NCI-H1694 treated with DMSO at 0.1 percent for 48 hours (cell line): Measurements from ENCODE around the gene FAM53C.
"Not testable (repeated sequence)": the region's sequence is repeated elsewhere in the genome, so short reads cannot be mapped to it uniquely, and the experiment has no call there.

Experiments used
- DNase-seq: peaks from one replicate; lab custom pipeline; 2025; lab: John Stamatoyannopoulos, UW

The FAM53C gene

DNA sequence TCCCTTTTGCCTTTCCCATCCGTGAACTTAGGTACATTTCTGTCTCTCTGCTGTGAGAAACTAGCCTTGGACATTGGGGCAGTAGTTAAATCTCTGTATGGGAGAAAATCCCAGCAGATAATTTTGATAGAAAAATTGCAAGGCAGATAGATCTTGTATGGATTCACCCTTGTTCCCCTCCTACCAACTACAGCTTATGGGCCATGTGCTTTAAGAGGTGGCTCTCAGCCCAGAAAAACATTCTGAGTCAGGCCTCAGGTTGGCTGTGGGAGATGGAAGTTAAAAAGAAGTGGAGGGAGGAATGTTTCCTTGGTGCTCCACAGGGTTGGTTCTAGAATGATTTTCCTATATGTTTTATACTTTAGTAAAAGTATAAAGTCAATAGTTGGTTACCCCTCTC is 13.0 kb downstream of the FAM53C start:
- DNase-seq: no peak

DNA sequence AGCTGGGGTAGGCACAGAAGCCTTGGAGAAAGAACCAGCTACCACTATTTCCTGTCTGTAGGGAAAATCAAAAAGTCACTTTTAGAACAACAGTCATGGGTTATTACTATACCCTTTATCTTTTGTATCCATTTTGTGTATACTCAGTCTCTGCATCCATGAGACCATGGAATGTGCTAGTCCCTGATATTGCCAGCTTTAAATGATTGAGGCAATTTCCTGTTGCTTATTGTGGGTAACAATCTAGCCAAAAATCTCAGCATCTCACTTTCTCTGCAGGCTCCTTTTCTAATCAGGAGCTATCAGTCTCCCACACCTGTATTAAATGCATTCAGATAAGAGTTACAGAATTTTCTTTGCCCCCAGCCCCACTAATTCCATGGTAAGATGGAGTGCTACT is 13.5 kb downstream of the FAM53C start:
- no peak for DNase-seq

DNA sequence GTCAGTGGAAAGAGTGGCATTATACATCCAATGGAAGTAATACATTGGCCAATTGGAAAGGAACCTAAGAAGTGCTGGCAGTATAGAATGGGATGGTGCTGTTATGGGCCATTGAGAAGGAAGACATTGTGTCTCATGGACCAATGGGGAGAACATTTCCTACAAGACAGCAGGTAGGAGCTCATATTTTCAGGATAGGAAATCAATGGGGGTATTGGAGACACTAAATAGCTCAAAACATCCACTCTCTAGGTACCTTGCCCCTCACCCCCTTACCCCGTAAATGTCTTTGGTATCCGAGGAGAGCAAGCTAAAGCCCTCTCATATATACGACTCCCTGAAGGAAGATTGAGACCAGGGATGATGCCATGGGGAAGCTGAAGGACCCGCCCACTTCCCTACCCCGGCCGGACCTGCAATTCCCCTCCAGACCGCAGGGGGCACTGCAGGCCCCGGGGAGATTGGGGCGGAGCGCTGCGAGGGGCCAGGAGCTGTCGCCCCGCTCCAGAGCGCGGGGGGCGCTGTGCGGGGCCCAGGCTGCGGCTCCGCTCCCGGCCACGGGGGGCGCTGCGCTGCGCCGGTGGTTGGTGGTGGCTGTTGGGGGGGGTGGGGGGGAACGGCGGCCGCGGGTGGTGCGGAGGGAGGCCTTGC is 14.1 kb downstream of the FAM53C start, which contains the start of gene KDM3B:
KDM3B (plus strand) TSS at position 615 of the 651 bp plus-strand sequence. CDS start 111 bp downstream, outside the sequence.
- DNase-seq: peak; percentile 47

DNA sequence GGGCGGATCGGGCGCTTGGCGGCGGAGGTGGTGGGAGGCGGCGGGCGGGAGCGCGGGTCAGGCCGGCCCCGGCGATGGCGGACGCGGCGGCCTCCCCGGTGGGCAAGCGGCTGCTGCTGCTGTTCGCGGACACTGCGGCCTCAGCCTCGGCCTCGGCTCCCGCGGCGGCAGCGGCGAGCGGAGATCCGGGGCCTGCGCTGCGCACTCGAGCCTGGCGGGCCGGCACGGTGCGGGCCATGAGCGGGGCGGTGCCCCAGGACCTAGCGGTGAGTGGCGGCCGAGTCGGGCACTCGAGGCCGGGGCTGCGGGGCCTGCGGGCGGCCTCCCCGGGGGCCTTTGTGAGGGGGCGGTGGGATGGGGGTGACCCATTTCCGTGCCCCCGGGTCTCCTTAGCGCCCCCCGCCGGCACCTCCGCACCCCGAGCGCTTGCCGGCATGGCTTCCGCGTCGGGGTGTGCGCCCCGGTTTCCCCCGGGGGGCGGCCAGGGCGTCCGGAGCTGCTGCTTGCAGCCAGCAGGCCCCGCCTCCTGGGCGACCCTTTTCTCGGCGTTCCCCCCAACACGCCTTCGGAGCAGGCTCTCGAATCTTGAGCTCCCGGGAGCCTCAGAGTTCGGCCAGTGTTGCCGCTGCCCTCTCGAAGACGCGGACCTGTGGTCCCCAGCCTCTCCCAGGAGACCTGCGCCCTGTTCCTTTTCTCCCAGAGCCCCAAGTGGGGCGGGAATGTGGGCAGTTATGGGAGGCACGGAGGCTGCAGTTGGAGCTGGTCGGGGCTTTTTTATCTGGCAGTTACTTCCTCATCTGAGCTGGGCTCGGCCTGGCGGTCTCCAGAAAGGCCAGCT is 14.9 kb downstream of the FAM53C start:
- no peak for DNase-seq

DNA sequence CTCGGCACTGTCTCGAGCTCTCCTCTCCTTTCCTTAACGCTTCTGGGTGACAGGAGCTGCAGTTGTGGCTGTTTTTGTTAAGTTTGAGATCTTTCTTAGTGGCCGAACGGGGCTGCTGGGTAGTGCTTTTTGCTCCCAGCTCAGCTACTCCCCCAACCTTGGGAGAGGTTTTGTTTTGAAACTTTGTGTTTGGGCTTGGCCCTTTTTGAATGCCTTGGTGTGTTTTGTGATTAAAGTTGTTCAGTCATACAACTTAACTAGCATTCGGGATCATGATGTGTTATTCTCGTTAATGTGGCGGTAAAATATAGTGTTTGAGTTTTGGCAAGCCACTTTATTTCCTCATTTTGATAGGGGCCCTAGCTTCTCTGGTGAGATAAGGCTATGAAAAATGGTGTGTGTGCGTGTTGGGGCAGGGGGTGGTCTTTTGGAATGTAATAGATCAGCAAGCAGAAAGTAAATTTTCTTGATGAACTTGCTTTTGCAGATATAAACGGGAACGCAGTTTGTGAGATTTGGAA is 15.6 kb downstream of the FAM53C start:
- no peak for DNase-seq

DNA sequence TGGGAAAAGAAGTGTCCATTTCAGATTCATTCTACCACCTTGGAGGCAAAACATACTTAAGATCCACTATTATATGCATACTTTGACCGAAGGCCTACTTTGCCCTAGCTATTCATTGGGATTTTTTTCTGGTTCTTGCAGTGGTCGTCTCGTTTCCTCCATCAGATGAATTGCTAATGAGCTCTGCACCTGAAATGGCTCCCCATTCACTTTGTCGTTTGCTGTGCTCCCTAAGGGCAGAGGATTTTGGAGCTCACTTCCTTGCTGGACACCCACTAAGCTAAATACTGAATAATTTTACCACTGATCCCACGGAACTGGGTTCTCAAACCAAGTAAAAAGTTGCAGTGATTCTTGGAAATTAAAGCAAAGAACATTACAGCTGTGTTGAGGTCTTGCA is 16.3 kb downstream of the FAM53C start:
- DNase-seq: no peak

DNA sequence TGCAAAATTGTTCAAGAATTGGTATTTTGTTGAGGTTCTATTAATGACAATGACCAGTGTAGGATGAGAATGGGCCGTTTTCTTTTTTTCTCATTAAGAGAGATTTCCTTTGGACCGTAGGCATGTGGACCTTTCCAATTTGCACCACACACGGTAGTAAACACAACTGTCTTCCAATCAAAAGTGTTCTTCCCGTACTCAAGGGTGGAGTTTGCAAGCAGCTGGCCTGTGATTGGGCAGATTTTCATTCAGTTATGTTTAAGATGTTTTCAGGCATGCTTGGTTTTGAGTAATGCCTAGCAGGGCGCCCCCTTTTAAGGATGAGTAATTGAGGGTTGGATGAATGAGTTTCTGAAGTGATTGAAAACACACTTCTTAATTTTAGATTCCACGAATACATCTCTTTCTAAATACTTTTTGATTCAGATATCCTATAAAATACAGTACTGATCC is 16.9 kb downstream of the FAM53C start:
- no peak for DNase-seq

DNA sequence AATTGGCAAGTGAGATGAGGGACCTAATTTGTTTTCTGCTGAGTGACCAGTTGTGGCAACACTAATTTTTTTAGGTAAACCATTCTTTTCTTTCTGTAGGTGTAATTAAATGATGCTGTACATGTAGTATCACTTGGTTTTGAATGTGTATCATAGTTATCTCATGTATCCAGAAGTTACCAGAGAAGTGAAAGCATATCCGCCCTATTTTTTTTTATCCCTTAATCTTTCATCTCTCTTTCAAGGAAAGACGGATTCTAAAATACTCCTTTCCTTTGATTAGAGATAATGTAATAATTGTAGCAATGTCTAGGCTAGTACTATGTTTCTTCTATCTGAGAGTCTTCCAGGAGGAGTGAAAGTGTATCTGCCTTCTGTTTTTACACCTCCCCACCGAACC is 21.6 kb downstream of the FAM53C start:
- DNase-seq: no peak

DNA sequence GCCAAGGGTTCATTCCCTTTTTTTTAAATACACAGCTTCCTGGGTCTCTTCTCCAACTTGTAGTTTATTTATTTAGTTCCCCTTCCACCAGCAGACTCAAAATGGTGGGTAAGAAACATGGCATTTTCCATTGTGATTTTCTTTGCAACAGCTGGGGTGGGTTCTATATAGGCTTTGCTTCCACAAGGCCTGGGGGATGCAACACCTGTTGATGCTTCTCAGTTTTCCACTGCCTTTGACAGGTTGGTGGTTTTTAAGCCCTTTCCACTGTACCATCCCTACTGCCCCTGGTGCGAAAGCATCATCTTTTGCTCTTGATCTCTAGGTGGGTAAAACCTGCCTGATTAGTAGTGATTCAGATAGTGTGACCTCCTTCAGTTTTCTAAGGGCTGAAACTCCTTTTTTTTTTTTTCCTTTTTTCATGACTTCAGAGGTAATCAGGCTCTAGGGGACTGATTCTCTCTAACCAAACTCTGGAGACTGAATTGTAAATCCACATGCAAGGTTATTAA is 22.9 kb downstream of the FAM53C start:
- no peak for DNase-seq

DNA sequence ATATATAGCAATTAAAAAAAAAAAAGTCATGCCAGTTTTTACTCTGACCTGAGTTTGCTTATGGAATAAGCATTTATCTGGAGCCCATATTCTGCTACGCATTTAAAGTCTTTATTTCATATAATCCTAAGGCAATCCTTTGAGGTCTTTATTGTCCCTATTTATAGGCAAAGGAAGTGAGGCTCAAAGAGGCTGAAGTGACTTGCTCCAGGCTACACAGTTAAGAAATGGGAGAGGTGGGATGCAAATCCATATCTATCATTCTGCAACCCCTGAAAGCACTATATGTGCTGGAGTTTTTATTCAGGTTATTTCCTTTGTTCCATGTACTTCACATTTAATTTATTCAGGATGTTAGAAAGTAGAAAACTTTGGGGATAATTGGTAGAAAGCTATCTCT is 26.5 kb downstream of the FAM53C start:
- DNase-seq: no peak

DNA sequence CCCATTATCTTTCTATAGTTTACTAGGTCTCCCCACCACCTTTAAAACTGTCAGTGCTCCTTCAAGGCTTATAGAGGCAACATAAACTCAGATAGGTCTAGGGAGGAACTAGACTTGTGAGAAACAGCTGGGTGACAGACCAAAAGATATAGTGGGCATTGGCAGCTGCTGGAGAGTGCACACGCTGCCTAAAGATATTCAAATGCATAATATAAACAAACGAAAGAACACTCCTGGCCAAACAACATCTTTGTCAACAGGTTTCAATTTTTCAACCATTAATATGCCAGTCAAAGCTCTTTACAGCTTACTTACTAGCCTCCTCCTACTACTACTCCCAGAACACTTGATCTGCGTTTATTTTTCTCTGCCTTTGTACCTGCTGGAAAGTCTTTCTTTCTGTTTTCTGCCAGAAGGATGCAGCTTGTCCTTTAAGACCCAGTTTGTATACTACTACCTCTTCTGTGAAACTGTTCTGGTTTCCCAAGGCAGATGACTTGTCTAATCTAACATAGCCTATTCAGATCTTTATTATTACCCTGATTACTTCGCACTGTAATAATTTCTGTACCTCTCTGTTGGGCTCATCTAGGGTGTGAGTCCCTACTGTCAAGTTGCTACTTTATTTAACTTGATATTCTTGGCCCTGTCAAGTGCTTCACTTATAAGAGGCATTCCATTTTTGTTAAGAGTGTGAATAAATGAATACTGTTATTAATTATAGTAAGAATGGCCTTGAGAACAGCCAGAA is 28.7 kb downstream of the FAM53C start:
- no peak for DNase-seq

DNA sequence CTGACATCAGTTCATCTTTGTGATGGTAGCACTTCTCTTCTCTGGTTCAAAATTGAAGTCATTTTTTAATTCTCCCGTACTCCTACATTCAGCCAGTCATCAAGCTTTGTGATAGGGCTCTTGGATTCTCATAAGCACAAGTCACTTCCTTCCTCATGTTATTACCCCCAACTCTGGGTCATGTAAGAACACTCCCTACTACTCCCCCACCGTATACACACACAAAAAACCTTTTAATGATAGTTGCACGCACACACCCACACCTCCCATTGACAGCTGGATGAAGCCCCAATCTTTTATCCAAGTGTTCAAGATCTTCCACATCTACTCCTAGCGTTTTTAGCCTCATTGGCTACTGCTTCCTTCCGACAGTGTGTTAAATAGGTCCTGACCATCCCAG is 31.2 kb downstream of the FAM53C start:
- no peak for DNase-seq

DNA sequence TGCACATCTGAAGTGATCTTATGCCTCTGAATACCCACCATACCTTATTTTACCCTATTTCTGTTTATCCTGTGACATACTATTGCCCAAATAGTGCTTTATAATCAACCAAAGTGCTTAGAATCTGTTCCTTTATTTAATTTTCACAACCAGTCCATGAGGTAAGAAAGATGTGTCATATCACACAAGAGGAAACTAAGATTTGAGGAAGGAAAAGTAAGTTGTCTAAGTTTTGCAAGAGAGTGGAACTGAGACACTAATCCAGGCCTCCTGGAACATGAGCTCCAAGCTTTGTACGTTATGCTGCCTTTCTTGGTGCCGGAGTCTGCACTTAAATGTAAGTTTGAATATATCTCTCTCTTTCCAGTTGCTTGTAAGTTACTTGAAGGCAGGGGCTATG is 31.6 kb downstream of the FAM53C start:
- DNase-seq: no peak

DNA sequence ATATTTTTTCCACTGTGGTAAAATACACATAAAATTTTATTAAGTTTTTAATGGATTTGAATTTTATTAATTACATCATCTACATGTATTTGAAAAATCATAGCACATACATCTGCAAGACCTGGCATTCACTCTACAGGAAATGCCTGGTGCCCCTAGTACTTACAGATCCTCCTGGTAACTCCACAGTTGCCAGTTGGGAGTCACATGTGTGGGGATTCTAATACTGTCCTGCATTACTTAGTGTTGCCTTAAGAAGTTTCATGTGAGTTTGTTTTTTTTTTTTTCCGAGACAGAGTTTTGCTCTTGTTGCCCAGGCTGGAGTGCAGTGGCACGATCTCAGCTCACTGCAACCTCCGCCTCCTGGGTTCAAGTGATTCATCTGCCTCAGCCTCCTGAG is 32.5 kb downstream of the FAM53C start:
- DNase-seq: no peak

DNA sequence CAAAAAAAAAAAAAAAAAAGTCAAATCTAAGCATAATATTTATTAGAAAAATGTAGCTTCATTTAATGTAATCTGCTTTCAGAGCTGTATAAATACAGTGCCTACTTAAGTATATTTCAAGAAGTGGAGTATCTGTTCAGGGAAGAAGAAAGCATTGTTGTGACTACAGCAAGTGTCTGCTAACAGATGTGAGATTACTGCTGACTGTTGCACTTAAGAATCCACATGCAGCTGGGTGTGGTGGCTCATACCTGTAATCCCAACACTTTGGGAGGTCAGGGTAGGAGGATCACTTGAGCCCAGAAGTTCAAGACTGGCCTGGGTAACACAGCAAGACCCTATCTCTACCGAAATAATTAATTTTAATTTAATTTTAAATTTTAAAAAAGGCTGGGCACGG is 33.4 kb downstream of the FAM53C start:
- no peak for DNase-seq

DNA sequence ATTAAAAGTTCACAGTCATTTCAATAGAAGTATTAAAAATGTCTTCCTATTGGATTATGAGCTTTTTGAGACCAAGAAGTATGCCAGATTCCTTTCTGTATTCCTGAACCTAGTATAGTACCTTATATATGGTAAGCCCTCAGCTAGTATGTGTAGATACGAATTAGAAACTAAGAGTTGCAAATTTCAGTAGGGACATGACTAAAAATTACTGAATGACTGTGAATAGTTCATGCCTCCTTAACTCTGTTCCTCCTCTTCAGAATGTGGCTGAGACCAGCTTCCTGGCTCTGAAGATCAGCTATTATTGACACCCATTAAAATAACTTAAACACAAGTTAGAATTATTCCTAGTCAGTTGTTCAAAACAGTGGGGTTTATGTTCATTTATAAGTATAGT is 34.2 kb downstream of the FAM53C start:
- DNase-seq: no peak

DNA sequence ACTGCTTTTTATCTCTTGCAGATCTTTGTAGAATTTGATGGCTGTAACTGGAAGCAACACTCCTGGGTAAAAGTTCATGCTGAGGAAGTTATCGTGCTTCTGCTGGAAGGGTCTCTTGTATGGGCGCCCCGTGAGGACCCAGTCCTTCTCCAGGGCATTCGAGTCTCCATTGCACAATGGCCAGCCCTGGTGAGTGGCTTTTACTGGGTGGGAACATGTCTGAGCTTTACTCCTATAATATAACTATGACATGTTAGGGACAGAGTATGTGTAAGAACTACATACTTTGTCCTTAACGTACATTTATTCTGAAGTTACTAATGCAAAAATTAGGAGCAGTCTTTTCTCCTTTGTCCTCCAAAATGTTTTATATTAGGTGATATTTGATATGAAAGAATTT is 34.6 kb downstream of the FAM53C start:
- DNase-seq: no peak

DNA sequence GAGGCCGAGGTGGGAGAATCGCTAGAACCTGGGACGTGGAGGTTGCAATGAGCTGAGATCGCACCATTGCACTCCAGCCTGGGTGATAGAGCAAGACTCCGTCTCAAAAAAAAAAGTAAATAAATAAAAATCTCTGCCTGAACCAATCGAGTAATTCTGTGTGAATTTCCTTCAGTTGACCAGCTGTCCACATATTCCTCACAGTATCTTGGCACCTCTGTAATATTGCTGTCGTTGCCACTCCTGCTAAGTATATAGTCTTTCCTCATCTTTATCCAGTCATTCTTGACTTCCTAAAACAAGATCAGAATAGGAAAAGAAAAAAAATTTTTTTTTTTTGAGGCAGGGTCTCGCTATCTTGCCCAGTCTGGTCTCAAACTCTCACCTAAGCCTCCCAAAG is 44.3 kb downstream of the FAM53C start:
- DNase-seq: no peak

DNA sequence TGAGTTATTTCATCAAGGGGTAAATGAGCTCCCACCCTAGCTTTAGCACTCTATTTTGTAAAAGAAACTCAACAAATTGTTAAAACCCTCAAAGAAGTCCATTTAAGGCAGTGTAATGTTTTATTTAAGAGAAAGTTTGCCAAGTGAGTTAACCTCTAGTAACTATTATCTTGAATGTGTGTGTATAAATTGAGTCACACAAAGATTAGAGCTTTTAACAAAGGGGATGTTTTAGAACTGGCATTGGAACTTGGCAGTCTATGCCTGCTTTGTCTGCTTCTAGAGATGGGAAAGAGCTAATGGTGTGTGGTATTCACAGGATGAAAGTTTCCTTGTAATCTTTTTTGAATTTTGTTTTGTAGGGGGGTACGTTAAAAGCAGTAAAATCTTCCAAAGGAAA is 47.6 kb downstream of the FAM53C start:
- no peak for DNase-seq

DNA sequence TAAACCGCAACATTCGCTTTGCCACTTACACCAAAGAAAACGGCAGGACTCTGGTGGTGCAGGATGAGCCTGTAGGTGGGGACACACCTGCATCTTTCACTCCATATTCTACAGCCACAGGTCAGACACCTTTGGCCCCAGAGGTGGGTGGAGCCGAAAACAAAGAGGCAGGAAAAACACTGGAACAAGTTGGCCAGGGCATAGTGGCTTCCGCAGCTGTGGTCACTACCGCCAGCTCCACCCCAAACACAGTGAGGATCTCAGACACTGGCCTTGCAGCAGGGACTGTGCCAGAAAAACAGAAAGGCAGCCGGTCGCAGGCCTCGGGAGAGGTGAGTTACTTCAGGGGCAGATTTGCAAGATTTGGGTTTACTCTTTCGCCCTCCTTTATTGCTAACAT is 48.2 kb downstream of the FAM53C start:
- DNase-seq: no peak

DNA sequence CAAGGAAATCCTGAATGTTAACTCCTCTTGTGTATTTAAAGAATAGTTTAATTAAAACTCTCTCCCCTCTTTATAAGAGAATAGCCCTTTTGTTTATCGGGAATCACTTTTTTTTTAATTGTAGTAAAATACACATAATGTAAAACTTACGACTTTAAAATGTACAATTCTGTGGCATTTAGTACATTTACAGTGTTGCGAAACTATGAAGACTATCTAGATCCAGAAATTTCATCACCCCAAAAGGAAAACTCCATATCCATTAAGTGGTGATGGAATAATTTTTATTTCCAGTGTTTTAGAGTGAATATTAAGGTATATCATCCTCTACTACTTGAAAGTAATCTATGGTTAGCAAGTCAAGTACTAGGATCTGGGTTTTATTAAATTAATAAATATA is 51.3 kb downstream of the FAM53C start:
- no peak for DNase-seq

DNA sequence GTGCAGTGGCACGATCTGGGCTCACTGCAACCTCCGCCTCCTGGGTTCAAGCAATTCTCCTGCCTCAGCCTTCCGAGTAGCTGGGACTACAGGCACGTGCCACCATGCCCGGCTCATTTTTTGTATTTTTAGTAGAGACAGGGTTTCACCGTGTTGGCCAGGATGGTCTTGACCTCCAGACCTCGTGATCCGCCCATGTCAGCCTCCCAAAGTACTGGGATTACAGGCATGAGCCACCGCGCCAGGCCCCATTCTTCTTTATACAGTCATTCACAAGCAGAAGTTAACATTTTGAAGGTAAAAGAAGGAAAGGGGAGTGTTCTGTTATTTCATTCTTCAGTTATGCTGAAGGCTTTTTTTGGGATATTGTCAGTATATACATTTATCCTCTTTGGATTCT is 51.8 kb downstream of the FAM53C start:
- not testable (repeated sequence) for DNase-seq
